ENCODE results near the gene UFC1.

DNA sequence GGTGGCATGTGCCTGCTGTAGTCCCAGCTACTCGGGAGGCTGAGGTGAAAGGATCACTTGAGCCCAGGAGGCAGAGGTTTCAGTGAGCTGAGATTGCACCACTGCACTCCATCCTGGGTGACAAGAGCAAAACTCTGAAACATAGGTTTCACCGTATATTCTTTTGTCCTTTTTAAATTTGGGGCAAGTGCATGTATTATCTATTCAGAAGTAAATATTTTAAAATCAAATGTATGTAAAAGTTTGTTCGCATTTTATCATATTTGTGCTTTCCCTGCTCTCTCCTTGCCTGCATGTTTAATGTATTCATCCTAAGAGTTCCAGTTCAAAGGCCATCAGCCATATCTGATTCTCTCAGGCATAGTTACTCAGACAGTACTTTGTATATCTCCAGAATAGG, 7.9 kb upstream of the UFC1 start:
- TF ChIP-seq, protein P1, sequence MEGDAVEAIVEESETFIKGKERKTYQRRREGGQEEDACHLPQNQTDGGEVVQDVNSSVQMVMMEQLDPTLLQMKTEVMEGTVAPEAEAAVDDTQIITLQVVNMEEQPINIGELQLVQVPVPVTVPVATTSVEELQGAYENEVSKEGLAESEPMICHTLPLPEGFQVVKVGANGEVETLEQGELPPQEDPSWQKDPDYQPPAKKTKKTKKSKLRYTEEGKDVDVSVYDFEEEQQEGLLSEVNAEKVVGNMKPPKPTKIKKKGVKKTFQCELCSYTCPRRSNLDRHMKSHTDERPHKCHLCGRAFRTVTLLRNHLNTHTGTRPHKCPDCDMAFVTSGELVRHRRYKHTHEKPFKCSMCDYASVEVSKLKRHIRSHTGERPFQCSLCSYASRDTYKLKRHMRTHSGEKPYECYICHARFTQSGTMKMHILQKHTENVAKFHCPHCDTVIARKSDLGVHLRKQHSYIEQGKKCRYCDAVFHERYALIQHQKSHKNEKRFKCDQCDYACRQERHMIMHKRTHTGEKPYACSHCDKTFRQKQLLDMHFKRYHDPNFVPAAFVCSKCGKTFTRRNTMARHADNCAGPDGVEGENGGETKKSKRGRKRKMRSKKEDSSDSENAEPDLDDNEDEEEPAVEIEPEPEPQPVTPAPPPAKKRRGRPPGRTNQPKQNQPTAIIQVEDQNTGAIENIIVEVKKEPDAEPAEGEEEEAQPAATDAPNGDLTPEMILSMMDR (IDR thresholded peaks at IDR 0.05; ENCODE audit: poor library complexity), result no peak
- TF ChIP-seq EZH2phosphoT487 (IDR thresholded peaks at IDR 0.05; ENCODE audit: low read depth, severe bottlenecking, unreplicated experiment), result no peak
- no peak for TF ChIP-seq EZH2 (IDR thresholded peaks at IDR 0.05; ENCODE audit: borderline replicate concordance)

Measured in hepatocyte (in vitro differentiated cells).